ENCODE measurements around the gene MYO7A.
A peak's percentile ranks its signal among the peaks of the same experiment; 100 is the strongest.

MYO7A gene

DNA sequence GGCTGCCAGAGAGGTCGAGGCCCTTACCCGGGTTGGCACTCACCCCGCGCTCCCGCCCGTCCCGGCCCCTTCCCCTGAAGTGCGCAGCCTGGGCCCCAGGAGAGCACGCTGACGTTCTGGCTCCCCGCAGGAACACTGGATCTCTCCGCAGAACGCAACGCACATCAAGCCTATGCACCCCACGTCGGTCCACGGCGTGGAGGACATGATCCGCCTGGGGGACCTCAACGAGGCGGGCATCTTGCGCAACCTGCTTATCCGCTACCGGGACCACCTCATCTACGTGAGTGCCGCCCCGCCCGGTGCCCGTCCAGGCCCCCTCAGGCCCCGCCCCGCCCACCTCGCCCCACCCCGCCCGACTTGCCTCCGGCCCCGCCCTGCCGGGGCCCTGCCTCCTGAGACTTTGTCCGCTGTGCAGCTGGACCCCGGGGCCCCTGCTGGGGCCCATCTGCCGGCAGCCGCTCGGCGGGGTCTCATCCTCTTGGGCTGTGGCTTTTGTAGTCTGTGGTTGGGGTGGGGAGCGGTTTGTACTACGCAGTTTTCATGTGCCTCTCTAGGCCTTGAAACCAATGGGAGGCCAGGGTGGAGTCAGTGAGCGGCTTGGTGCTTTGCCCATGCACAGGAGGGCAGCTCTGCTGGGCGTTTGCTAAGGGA is 19.7 kb downstream of the MYO7A start:
- DNase-seq: peak; percentile 8

- no peak for DNase-seq
Measured at GRCh38 chr11:77148963-77149715, 21.1 kb downstream of the MYO7A start.

- no peak for DNase-seq
Measured at GRCh38 chr11:77149716-77150392, 21.8 kb downstream of the MYO7A start.

GRCh38 chr11:77150836-77151235 is 22.8 kb downstream of the MYO7A start:
- DNase-seq: no peak

GRCh38 chr11:77151804-77152509 is 23.9 kb downstream of the MYO7A start:
- DNase-seq: no peak

- no peak for DNase-seq
Measured at GRCh38 chr11:77152846-77153245, 24.8 kb downstream of the MYO7A start.

- no peak for DNase-seq
Measured at GRCh38 chr11:77153276-77154185, 25.5 kb downstream of the MYO7A start.

- DNase-seq: peak; percentile 45
Measured at GRCh38 chr11:77154381-77155081, 26.5 kb downstream of the MYO7A start.

DNA sequence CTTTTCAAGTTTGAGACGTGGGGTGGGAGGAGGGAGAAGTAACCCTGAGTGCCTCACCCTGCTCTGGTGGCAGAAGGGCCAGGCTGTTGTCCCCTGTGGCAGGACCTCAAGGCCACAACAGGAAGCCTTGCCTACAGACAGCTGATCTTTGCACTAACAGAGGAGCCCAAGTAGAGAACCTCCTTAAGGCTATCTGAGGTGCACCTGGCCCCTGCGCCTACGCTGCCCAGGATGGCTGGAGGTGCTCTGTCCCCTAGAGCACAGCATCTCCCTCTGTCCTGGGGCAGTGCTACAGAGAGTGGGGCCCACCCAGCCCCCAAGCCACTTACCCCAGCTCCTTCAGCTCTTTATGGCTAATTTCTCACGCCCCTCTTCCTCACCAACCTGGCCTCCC is 27.0 kb downstream of the MYO7A start:
- DNase-seq: no peak

GRCh38 chr11:77155556-77156130 is 27.6 kb downstream of the MYO7A start:
- DNase-seq: no peak

- no peak for DNase-seq
Measured at GRCh38 chr11:77156396-77157195, 28.6 kb downstream of the MYO7A start.

- no peak for DNase-seq
Measured at GRCh38 chr11:77158041-77158695, 30.1 kb downstream of the MYO7A start.

DNA sequence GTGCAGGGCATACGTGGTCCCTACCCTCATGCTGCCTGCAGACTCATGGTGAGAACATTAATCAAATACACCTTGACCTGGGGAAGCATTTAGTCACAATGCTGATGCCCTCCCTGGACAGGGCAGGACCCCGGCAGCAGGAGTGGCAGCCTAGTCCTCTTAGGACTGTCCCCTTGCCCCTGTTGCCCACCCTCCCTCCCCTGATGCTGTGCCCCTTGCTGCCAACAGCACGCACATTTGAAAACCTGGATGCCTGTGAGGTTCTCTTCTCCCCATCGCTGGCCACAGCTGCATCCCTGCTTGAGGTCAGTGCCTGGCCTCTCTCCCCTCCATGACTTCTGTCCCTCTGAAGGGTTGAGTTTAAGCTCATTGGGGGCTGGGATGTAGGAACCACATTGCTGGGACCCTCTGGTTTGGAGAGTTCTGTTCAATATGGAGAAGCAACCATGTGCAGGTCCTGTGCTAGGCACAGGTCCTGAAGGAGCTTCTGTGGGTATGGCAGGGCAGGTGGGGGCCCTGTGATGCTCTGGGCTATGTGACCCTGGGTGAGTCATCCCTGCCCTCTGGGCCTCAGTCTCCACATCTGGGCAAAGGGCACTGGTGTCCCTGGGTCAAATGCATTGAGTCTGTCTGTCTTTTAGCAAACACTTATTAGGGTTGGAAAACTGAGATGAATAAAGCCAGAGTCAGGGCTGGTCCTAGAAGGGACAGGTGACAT is 31.3 kb downstream of the MYO7A start:
- no peak for DNase-seq

- no peak for DNase-seq
Measured at GRCh38 chr11:77159937-77160495, 32.0 kb downstream of the MYO7A start.

DNA sequence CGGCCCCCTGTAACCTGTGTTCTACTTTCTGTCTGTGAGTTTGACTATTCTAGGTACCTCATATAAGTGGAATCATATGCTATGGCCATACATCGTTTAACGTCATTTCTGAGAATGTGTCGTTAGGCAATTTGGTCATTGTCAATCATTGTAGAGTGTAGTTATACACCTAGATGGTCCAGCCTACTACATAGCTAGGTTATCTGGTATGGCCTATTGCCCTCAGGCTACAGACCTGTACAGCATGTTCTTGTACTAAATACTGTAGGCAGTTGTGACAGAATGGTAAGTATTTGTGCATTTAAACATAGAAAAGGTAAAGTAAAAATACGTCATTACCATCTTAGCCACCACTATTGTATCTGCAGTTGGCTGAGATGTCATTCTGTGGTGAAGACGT is 35.2 kb downstream of the MYO7A start:
- DNase-seq: no peak

DNA sequence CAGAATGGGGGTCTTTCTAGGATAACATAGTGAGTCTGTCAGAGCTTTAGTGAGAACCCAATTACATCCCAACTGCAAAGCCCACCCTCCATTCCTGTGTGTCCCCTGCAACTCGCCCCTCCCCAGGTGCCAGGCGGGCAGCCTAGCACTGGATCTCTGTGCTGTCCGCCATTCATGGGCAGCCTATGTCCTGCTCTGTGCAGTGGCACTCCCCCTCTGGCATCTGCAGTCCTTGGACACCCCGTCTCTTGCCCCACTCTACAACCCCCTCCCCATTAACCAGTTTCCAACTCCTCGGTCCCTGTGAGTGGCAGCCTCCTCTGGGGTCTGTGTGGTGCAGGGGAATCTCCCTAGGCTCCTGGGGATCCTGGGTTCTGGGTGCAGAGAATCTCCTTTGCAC is 37.0 kb downstream of the MYO7A start:
- no peak for DNase-seq

DNA sequence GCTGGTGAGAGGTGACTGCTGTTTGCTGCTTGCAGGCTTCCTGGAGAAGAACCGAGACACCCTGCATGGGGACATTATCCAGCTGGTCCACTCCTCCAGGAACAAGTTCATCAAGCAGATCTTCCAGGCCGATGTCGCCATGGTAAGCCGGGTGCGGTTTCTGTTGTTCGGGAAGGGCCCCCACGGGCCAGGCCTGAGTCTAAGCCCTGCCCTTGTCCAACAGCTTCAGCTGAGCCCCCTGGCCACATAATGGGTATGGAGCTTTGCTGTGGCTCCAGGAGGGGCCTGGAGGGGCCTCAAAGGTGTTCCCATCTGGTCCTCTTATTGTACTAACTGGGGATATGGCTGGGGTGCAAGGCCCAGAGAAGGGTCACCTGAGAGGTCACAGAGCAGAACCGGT is 38.0 kb downstream of the MYO7A start:
- no peak for DNase-seq

DNA sequence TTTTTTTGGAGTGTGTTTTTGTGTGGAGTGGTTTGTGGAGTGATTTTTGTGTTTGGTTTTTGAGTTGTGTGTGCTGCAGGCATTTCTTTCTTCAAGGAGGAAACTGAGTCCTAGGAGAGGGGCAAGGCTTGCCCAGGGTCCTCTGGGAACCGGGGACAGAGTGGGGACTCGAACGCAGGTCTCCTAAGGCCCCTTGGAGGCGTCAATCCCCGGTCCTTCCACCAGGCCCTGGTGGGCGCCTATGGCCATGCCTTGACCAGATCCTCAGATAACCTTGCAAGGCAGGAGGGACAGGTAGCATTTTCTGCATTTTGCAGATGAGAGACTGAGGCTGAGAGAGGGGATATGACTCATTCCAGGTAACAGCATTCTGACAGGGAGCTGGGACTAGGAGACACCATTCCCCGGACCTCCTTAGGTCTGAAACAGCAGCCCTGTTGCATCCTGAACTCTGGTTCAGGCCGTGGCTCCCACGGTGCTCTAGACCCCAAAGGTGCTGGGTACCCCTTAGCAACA is 39.1 kb downstream of the MYO7A start:
- DNase-seq: no peak

- DNase-seq: no peak
Measured at GRCh38 chr11:77167791-77168190, 39.7 kb downstream of the MYO7A start.
